ENCODE results near the gene KCNQ2.

KCNQ2 gene

DNA sequence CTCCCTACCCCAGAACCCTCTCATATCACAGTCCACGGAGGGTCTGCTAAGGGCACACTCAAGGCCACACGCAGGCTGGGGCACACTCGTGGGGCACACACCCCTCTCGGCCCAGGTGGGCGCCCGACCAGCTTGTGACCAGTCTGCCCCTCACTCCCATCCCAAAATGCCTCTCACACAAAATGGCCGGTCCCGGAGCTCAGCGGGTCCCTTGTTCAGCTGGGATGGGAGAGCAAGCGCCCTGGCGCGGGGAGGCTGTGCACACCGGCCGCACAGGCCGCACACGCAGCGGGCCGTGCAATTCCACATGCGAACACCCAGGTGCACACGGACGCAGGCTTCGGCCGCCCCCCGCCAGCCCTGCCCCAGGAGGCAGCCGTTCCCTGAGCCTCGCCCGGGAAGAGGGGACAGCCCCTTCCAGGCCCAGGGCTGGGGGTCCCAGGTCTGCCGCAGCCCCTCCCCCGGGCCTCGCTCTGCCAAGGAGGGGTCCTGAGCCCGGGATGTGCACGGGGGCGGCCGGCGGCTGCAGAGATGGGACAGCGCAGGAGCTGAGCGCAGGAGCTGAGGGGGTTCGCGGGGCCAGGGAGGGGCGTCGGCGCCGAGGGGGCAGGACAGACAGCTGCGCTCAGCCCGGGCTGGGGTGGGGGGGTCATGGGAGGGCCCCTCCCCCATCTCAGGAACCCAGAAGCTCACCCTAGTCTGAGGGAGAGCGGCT, 1.3 kb downstream of the KCNQ2 start:
- DNase-seq (ENCODE audit: low read depth), result no peak

DNA sequence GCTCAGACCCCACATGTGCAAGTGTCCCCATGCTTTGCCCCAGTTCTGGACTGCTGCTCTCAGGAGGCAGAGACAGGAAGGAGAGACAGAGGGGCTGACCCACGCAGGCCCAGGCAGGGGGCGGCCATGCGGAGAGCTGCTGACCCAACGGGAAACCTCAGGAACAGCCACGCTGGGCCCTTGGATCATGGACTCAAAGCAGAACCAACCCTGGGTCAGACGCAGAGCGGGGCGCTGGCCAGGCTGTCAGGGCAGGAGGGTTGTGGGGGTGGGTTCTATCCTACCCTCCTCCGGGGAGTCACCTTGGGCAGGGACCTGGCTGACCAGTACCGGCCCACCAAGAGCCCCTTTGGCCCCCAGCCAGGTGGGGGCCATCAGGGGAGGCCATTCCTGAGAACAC, 2.0 kb downstream of the KCNQ2 start:
- DNase-seq (ENCODE audit: low read depth), result no peak

DNA sequence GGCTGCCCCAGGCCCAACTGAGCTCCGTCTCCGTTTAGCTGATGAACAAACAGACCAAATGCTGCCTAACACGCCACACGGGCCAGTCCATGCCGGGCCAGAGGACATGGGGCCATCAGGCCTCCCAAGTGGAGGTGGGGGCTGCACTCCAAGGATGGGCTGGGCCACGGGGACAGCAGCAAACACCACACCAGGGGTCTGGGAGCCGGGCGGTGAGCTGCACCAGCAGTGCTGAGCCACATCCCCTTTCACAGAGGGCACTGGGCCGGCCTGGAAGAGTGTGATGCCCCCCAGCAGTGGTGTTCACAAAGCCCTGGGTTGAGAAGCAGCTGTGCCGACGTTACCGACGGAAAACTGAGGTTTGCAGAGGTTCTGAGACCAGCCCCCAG, 2.7 kb downstream of the KCNQ2 start:
- DNase-seq (ENCODE audit: low read depth), result no peak

DNA sequence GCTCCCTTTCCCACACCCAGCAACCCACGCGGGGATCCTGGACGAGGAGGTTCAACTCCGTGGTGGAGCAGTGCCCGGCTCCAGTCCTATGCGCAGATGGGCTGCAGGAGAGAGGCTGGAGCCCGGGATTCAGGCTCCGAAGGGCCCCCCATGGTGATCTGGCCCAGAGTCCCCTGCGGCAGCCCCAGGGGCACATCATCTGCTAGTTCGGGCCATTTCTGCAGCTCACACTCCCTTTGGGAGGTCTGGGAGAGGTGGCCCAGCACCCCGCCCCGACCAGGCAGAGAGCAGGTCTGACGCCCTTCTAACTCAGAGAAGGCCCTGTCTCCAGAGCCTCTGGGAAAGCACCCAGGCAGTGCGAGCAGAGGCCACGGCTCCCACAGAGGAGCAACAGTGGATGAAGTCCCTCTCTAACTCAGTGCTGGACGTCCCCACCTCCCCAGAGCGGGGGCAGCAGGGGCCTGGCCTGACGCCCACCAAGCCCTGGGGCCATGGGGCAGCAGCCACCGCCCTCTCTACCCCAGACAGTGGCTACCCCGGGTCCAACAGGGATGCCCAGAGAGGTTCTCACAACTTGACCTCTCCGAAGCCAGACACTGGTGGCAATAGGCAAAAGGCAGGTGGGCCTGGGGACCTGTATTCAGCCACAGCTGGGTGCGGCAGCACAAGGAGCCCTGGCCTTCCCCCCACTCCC, 3.3 kb downstream of the KCNQ2 start:
- DNase-seq (ENCODE audit: low read depth), result no peak

DNA sequence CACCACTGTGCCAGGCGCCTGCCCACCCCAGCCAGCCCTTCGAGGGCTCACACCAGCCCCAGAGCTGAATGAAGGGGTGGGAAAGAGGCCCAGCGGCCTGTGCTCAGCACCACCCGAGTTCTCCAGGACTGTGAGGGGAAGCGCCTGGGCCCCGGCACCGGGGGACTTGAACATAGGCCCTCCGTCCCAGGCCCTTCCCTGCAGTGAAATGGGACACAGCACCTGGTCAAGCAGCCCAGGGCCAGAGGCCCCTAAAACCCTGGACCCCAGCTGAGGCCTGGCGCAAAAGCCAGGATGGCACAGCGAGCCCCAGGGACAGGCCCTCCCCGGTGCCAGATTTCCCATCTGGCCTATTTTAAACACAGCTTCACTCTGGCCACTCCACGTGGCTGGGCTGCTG, 4.0 kb downstream of the KCNQ2 start:
- DNase-seq (ENCODE audit: low read depth), result no peak

DNA sequence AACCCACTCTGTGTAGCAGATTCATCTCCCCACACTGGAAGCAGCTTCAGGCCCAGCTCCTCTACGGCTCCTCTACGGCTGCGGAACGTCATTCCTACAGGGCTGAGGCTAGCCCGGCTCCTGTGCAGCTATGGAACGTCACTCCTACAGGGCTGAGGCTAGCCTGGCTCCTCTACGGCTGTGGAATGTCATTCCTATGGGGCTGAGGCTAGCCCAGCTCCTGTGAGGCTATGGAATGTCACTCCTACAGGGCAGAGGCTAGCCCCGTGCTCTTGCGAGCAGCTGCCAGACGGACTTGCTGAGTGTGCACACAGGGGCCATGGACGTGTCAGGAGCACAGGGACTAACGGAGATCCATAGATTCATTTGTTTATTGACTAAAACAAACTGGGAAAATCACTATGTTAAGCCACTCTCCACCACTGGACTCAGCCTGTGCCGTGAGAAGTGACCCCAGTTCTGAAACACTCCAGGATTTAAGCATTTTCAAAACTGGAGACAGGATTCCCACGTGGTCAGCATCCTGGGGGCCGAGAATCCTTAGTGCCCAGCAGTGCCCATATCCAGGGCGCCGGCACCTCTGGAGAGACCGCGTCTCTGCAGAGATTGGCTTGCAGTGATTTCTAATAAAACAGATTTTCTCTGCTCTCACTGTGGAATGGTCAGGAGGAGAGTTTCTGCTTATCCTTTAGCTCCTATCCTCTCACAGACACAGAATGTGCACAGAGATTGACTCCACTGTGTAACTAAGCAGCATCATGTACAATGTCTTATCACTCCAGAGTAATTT, 5.0 kb downstream of the KCNQ2 start:
- no peak for DNase-seq (ENCODE audit: low read depth)

DNA sequence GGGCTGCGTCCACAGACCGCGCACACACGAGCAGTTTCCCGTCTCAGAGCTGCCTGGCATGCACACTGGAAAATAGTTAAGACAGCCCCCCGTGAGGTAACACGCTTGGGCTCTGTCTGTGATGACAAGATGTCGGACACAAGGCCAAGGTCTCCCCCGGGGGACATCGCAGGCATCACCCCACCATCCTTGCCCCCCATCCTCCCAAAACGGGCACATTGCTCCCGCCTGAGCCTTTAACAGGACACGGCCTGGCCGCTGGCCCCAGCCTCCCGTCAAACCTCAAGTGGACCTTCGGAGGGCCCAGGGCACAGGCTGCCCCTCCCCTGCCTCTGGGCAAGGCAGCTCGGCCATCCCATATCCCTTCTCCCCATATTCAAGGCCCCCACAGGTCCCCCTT, 5.6 kb downstream of the KCNQ2 start:
- DNase-seq (ENCODE audit: low read depth), result no peak

DNA sequence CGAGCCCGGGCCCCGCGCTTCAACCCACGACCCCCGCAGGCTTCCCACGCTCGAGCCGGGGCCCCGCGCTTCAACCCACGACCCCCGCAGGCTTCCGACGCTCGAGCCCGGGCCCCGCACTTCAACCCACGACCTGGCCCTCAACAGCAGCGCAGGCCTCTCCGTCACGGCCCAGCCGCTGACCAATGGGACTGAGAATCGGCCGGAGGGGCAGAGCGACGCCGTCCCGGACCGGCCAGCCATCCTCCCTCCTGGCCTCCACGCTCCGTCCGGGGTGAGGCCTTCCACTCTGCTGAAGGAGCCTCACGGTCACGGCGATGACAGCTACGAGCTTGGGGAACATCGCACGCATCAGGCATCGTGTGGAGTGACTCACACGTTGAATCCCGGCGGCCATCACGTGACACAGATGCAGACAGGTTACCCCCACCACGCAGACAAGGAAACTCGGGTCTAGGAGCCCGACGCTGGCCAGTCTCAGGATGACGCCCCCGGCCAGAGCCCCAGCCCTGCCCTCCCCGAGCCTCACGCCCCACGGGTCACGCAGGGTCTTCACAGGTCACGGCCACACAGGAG, 6.1 kb downstream of the KCNQ2 start:
- DNase-seq (ENCODE audit: low read depth), result no peak

DNA sequence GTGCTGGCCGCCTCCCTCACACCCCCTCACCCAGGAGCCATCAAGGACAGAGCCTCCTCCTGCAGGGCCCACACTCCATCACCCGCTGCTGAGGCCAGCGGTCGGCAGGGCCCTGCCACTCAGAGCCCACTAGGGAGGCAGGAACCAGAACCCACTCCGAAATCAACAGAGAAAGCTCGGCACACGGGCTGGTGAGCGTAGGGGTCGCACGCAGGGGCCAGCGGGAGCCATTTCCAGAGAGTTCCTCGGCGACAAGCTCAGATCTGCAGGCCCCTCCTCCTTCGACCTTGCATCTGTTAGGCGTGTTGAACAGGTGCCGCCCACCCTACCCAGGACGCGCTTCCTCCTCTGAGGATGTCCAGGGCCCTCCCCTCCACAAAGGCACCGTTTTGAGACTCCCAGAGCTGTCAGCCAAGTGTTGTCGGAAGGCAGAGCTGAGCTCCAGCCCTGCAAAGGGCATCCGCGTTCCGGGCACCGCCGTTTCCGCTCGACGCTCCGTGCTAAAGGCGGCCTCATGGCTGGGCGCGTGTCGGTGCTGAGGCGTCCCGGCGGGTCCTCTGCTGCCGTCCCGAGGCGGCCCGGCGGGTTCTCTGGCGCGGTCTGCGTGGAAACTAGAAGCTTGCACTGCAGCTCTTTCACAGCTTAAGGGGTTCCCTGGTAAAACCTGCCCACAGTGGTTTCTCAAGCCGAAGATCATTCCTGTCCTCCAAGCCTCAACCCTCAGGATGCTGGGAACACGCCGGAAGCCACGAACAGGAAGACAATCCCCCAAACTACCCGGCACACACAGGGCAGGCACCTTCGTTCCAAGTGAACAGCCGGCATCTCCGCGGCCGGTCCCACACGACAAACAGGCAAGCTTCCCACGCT, 6.8 kb downstream of the KCNQ2 start:
- no peak for DNase-seq (ENCODE audit: low read depth)

DNA sequence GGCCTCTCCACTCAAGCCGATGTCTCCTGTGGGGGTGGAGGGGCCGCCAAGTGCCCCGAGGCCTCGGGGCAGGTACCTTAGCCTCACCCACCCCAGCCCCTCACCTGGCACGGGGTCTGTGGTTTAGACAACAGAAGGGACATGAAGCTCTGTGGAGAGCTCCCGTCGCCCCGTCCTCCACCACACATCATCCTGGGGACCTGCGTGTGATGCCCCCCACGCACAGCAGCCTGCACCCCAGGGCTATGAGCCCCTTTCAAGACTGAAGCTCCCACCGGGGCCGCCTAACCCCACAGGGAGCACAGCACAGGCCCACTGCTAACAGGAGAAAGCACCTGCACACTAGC, 8.2 kb downstream of the KCNQ2 start:
- DNase-seq (ENCODE audit: low read depth), result no peak

DNA sequence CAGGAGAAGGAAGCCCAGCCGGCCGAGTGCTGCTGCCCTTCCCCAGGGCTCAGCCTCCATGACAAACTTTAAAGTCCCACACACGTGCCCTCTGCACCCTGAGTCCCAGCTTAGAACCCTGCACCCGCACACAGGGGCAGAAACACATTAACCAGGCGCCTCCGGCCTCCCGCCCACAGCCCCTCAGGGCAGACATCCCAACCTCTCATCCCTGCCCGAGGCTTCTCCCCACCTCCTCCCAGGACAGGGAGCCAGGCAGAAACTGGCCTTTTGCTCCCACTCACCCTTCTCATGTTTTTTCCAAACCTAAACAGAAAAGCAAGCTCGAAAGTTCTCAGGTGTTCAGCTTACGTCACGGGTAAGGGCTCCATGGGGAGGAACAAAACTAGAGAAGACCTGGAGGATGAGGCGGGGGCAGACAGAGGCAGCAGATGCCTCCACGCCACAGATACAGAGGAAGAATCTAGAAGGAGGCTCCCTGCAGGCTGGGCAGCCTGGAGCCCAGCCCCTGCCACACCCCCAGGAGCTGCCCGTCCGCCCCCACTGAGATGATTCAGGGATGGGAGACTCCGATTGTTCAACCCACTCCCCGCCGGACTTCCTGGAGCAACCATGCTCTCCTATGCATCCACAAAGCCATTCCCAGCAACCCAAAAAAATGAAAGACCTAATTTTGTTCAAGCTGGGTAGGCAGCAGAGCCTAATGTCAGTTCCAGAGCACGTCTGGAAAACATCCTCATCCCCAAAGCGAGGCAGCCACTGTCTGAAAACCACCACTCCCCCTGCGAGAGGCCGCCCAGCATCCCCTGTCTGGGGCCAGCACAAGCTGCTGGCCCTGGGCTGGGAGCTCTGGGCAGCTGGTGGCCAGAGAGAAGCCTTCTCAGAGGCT, 8.8 kb downstream of the KCNQ2 start:
- no peak for DNase-seq (ENCODE audit: low read depth)

DNA sequence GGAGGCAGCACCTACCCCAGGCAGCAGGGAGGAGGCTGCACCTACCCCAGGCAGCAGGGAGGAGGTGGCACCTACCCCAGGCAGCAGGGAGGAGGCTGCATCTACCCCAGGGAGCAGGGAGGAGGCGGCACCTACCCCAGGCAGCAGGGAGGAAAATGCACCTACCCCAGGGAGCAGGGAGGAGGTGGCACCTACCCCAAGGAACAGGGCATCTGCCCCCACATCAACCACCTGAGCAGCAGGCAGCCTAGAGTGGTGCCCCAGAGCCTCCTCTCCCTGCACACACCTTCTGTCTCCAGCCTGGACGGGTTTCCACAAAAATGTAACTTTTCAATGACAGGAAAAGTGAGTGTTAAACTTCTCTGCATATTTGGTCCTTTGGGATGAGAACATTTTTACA, 10.2 kb downstream of the KCNQ2 start:
- no peak for DNase-seq (ENCODE audit: low read depth)

DNA sequence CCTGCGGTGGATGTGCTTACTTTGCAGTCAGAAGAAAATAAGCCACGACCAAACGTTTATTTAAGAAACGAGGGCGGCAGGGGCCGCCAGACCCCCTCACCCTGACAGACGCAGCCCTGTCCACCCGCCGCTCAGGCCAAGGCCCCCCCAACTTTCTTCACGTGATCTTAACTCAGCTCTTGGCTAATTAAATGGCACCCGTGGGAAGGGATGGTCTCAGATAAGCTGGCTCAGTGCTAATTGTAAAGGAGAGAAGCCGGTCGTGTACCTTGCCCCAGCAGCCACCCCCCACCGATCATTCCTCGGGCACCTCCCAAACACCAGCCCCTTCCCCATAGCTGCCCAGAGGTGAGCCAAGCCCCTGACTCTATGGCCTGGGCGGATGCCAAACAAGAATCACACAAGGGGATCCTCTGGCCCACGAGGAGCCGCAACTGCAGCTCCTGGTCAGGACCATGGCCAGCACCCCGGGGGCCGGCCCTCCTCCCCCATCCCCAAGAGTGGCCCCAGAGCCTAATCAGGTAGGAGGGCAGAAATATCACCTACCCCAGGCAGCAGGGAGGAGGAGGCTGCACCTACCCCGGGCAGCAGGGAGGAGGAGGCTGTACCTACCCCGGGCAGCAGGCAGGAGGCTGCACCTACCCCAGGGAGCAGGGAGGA, 11.2 kb downstream of the KCNQ2 start:
- no peak for DNase-seq (ENCODE audit: low read depth)

DNA sequence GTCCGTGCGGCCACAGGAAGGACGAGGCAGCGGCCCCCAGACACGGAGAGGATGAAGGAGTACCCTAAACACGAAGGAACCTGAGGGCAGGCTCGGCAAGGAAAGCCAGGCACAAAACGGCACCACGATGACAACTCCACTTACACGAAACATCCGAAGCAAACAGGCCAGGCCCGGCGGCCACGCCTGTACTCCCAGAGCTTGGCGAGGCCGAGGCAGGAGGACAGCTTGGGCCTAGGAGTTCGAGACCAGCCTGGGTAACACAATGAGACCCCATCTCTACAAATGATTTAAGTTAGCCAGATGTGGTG, 13.4 kb downstream of the KCNQ2 start:
- DNase-seq (ENCODE audit: low read depth), result no peak

DNA sequence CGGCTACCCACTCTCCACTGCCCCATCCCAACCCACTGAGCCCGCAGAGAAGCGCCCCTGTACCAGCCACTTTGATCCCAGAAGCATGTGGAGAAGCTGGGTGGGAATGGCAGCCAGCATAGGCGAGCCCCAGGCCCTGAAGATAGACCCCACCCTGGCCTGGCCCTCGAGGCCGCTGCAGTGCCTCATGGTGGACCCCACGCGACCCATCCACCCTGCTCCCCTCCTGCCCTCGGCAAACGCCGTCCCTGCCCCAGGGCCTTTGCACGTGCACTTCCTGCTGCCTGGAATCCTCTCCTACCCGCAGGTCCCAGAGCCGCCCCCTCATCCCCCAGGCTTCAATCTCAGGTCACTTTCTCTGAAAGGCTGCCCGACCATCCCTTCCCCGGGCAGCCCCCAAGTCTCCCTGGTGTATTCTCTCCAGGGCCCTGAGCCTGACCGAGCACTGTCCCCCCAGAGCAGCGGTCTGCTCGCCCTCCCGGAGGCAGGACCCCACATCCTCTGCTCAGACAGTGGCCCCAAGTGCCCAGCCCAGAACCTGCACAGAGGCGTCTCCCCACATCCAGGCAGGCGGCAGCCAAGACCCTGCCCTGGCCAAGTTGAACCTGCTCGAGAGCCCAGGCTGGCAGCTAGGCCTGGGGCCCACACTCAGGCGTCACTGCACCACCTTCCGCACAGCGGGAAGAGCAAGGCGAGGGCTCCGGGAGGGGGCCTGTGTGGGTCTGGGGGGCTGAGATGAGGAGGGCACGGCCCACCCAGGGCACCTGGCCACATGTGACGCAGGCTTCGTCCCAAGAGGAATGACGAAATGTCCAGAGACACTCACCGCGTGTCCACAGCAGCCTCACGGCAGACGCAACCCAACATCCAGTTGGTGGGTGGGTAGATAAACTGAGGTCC, 14.0 kb downstream of the KCNQ2 start:
- no peak for DNase-seq (ENCODE audit: low read depth)

DNA sequence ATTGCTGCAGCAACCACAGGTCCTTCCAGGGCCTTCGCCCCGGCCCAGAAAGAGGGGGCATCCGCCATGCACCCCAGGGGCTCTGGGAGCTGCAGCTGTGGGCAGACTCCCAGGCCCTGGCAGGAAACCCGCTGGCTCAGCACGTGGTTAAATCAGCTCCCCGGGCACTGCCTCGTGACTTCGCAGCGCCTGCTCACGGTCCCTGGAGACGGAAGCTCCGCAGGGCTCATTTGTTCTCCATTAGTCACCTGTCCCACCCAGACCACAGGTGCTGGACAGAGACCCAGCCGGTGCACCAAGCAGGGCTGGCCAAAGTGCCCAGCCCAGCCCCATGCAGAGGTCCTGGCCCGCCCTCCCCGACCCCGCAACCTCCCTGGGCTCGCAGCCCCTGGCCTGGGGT, 14.7 kb downstream of the KCNQ2 start:
- DNase-seq (ENCODE audit: low read depth), result no peak

DNA sequence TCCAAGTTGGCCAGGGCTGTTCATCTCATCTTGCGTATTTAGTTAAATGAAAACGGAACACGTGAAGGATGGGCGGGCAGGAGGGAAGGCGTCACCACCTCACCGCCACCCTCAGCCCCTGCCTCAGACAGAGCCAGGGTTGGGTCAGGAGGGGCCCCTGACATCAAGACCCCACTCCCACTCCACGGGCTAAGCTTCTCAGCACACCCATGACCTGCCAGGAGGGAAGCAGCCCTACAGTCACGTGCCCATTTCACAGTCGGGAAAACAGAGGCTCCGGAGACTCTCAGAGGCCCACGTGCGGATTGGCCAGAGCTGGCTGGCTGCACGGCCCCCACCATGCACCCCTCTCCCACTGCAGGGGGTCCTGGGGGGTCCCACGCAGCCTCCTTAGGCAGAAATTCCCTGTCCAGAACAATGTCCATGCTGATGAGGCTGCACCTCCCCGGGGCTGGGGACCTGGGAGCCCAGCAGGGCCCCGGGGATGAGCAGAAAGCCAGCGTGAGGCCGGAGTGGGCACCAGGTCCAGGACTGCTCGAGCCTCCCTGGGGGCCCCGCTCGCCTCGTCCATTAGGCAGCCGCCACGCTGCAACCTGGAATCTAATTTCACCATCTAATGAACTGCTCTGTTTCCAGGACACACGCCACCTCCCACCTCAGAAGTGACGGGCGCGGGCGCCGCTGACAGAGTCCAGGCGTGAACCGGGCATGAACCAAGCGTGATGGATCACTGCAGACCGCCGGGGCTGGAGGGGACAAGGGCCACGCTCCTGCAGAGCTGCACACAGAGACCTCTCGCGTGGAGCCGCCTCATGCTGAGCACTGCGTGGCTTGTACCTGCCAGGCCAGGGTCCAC, 15.8 kb downstream of the KCNQ2 start:
- DNase-seq (ENCODE audit: low read depth), result no peak

DNA sequence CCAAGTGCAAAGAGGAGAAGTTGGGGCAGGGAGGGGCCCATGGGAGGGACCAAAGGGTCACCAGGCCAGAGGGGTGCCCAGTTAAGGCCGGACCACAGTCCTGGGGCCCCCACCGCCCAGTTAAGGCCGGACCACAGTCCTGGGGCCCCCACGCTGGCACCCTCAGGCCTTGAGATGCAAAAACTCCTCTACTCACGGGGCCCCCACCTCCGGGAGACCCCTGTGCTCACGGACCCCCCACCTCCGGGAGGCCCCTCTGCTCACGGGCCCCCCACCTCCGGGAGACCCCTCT, 16.9 kb downstream of the KCNQ2 start:
- no peak for DNase-seq (ENCODE audit: low read depth)
